ENCODE data around the gene AVPR2.

DNA sequence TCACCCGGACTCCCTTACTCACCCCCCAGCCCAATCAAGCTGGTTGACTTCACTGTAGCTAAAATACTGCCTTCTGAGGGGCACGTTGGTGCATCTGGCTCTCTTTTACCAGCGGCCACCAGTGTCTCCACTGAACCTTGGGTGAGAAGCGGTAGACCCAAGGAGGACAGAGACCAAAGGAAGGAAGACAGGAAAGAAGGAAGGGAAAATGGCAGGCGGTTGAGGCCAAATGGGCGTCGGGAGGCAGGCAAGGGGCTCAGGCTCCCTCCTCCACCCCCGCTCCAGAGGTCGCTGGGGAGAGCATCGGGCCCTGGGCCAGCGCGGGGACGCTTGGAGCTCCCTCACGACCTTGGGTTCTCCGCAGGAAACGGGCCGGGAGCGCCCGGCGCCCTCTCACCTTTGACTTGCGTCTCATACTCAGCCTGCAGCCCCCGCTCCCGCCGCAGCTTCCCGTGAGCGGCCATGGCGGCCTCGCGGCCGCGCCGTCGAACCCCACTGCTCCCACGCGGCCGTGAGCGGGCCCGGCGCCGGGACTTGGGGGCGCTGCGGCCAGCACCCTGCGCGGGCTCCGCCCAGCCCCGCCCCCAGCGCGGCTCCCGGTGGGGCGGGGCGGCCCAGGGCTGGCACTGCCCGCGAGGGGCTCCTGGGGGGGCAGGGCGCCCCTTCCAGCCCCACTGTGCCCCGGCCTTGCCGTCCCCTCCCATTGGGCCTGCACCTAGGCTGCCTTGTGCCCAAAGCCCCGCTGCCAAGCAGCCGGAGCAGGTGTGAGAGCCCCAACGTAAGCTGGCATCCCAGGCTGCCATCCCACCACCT, 21.5 kb downstream of the AVPR2 start, which contains the start of gene ARHGAP4:
- TF ChIP-seq POLR2AphosphoS5 (IDR thresholded peaks at IDR 0.05) = no peak
- TF ChIP-seq, protein P1, sequence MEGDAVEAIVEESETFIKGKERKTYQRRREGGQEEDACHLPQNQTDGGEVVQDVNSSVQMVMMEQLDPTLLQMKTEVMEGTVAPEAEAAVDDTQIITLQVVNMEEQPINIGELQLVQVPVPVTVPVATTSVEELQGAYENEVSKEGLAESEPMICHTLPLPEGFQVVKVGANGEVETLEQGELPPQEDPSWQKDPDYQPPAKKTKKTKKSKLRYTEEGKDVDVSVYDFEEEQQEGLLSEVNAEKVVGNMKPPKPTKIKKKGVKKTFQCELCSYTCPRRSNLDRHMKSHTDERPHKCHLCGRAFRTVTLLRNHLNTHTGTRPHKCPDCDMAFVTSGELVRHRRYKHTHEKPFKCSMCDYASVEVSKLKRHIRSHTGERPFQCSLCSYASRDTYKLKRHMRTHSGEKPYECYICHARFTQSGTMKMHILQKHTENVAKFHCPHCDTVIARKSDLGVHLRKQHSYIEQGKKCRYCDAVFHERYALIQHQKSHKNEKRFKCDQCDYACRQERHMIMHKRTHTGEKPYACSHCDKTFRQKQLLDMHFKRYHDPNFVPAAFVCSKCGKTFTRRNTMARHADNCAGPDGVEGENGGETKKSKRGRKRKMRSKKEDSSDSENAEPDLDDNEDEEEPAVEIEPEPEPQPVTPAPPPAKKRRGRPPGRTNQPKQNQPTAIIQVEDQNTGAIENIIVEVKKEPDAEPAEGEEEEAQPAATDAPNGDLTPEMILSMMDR (IDR thresholded peaks at IDR 0.05) = no peak
- TF ChIP-seq EP300 (IDR thresholded peaks at IDR 0.05) = no peak
- no peak for TF ChIP-seq POLR2A (IDR thresholded peaks at IDR 0.05; ENCODE audit: low read depth)

All from esophagus muscularis mucosa (tissue), 4 donors.